ENCODE measurements around the gene LCE3C. TPM values are rescaled to one million over a fixed set of nuclear protein-coding genes. Genes with fewer than 3 reads are reported as not detected.

Gene LCE3C
- total RNA-seq, 1 donor from 2014 or later = not detected

GRCh38 chr1:152580433-152580832, 19.6 kb upstream of the LCE3C start, which contains the start of gene LCE3D:
Gene LCE3D, minus strand, starts transcription at chr1:152580516. Its CDS starts 580 bp downstream, at chr1:152579936.
- Mint-ChIP-seq H3K27ac (ENCODE audit: unreplicated experiment) (no peak within 1 kb of the TSS), H3K9me3 (peaks cover 10% of the 10 kb centered on the region), H3K4me1 (no peaks in the 10 kb centered on the region), H3K36me3 (ENCODE audit: low read depth) (peaks cover 5% of the 10 kb centered on the region), H3K4me3 (no peak within 1 kb of the TSS), H3K27me3 (ENCODE audit: low read depth) (no peaks in the 10 kb centered on the region)
- no peak for DNase-seq (ENCODE audit: low read depth, low spot score)
- TF ChIP-seq, protein P1, sequence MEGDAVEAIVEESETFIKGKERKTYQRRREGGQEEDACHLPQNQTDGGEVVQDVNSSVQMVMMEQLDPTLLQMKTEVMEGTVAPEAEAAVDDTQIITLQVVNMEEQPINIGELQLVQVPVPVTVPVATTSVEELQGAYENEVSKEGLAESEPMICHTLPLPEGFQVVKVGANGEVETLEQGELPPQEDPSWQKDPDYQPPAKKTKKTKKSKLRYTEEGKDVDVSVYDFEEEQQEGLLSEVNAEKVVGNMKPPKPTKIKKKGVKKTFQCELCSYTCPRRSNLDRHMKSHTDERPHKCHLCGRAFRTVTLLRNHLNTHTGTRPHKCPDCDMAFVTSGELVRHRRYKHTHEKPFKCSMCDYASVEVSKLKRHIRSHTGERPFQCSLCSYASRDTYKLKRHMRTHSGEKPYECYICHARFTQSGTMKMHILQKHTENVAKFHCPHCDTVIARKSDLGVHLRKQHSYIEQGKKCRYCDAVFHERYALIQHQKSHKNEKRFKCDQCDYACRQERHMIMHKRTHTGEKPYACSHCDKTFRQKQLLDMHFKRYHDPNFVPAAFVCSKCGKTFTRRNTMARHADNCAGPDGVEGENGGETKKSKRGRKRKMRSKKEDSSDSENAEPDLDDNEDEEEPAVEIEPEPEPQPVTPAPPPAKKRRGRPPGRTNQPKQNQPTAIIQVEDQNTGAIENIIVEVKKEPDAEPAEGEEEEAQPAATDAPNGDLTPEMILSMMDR (conservative IDR thresholded peaks at IDR 0.05) = no peak

DNA sequence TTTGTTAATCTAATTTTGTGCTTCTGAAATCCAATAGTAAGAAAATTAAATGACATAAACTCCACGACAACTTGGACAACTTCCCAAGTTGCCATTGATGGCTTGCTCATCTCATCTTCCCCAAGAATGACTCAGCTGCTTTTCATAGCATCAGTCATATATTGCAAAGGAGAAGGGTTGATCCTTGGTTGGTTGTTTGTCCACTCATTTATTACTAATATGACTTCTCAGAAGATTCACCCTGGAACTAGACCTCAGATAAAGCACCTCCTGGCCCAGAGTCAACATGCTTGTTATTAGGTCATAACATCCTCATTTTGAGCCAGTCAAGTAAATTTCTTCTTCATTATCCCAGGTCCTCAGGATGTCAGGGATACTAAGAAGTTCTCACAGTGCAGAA, 17.4 kb upstream of the LCE3C start:
- DNase-seq (ENCODE audit: low read depth, low spot score) = no peak
- no peak overlapping the region for H3K4me3 Mint-ChIP-seq
- H3K27me3 Mint-ChIP-seq (ENCODE audit: low read depth) = no peaks in the 10 kb centered on the region
- no peaks in the 10 kb centered on the region for H3K4me1 Mint-ChIP-seq
- TF ChIP-seq, protein P1 (conservative IDR thresholded peaks at IDR 0.05) = no peak
- no peak overlapping the region for H3K27ac Mint-ChIP-seq (ENCODE audit: unreplicated experiment)
- peaks cover 5% of the 10 kb centered on the region for H3K9me3 Mint-ChIP-seq
- peaks cover 2% of the 10 kb centered on the region for H3K36me3 Mint-ChIP-seq (ENCODE audit: low read depth)

DNA sequence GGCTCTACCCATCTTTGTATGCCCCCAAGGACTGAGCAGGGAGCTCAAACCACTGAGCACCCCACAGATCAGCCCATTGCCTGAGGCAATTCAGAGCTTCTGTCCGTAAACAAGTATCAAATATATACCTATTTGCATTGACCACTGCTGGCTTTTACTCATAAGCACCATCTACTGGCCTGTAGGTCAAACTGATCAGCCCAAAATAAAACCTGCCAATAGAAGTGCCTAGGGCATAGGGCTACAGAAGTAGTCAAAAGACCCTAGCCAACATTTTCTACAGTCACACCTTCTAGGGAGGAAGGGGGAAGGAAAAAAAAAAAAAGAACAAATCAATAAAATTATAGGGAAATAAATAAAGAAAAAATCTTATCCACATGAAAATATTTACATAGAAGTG, 14.4 kb upstream of the LCE3C start:
- Mint-ChIP-seq H3K27me3 (ENCODE audit: low read depth) (no peaks in the 10 kb centered on the region), H3K9me3 (peaks cover 4% of the 10 kb centered on the region), H3K4me3 (no peak overlapping the region), H3K36me3 (ENCODE audit: low read depth) (peaks cover 1% of the 10 kb centered on the region), H3K27ac (ENCODE audit: unreplicated experiment) (no peak overlapping the region), H3K4me1 (no peaks in the 10 kb centered on the region)
- no peak for DNase-seq (ENCODE audit: low read depth, low spot score)
- TF ChIP-seq, protein P1 (conservative IDR thresholded peaks at IDR 0.05) = no peak

GRCh38 chr1:152596986-152597385, 3.0 kb upstream of the LCE3C start:
- TF ChIP-seq, protein P1 (conservative IDR thresholded peaks at IDR 0.05) = no peak
- Mint-ChIP-seq H3K27me3 (ENCODE audit: low read depth) (no peaks in the 10 kb centered on the region), H3K4me3 (no peak overlapping the region), H3K9me3 (no peaks in the 10 kb centered on the region), H3K36me3 (ENCODE audit: low read depth) (no peaks in the 10 kb centered on the region), H3K4me1 (no peaks in the 10 kb centered on the region), H3K27ac (ENCODE audit: unreplicated experiment) (no peak overlapping the region)
- no peak for DNase-seq (ENCODE audit: low read depth, low spot score)

GRCh38 chr1:152613511-152613910, 13.5 kb downstream of the LCE3C start, which contains the start of gene LCE3B:
Gene LCE3B, plus strand, starts transcription at chr1:152613811. Its CDS starts 0 bp downstream, at chr1:152613811.
- TF ChIP-seq, protein P1 (conservative IDR thresholded peaks at IDR 0.05) = no peak
- no peak within 1 kb of the TSS for H3K27ac Mint-ChIP-seq (ENCODE audit: unreplicated experiment)
- H3K36me3 Mint-ChIP-seq (ENCODE audit: low read depth) = peaks cover 2% of the 10 kb centered on the region
- no peaks in the 10 kb centered on the region for H3K4me1 Mint-ChIP-seq
- peaks cover 2% of the 10 kb centered on the region for H3K9me3 Mint-ChIP-seq
- H3K27me3 Mint-ChIP-seq (ENCODE audit: low read depth) = no peaks in the 10 kb centered on the region
- no peak for DNase-seq (ENCODE audit: low read depth, low spot score)
- no peak within 1 kb of the TSS for H3K4me3 Mint-ChIP-seq

Data from neural crest cell (in vitro differentiated cells).